ENCODE results near the gene TXNDC5.

- no peak for TF ChIP-seq POLR2A (IDR thresholded peaks at IDR 0.05)
- TF ChIP-seq CTCF (IDR thresholded peaks at IDR 0.05) = no peak
These were observed 76.9 kb downstream of the TXNDC5 start for GRCh38 chr6:7833751-7834070.

All from thyroid gland (tissue), 4 donors.